Mucosa of descending colon (tissue), 3 donors: ENCODE data around the gene CHRM5. TPM values are rescaled to one million over a fixed set of nuclear protein-coding genes. Genes with fewer than 3 reads are reported as not detected.

Source experiments
- ATAC-seq: fragments of 200-7000 bp; cut with Tn5 transposase; one replicate; pipeline ENCODE4 v1.9.1; 2020; ENCODE audit warnings: mild to moderate bottlenecking, moderate library complexity
- DNase-seq, 3 donors: peaks; one replicate each; pipeline ENCODE4 v3.0.0-alpha.2; 2020
- H3K36me3 ChIP-seq: fragments of 200-600 bp; one replicate; pipeline ENCODE4 v1.8.0; 2021; ENCODE audit warnings: low read depth, mild to moderate bottlenecking
- H3K4me1 ChIP-seq: fragments of 200-600 bp; one replicate; pipeline ENCODE4 v1.8.0; 2021; ENCODE audit warnings: low read depth, mild to moderate bottlenecking
- H3K4me3 ChIP-seq: fragments of 200-600 bp; one replicate; pipeline ENCODE4 v1.8.0; 2021; ENCODE audit warnings: mild to moderate bottlenecking
- H3K9me3 ChIP-seq: fragments of 200-600 bp; one replicate; pipeline ENCODE4 v1.8.0; 2021; ENCODE audit warnings: mild to moderate bottlenecking
- CTCF ChIP-seq: fragments of 200-600 bp; IDR thresholded peaks from one replicate; pipeline ENCODE4 v1.8.0; 2022; ENCODE audit warnings: antibody characterized with exemption, mild to moderate bottlenecking
- intact Hi-C, 2 donors: fragments of 100-400 bp; cut with DNase I in 1 of 2; cut with micrococcal nuclease in 1 of 2; formaldehyde crosslinking; loops; one replicate each; pipeline versions ENCODE4 v1.11.0 to v1.11.1; 2022; cut with DNase I, micrococcal nuclease
- total RNA-seq, 3 donors: library from RNA; stranded (reverse); fragmentation: NEBNext Ultra II Directional in 2 of 3; extraction: Animal tissue kit (Norgen Biotek cat#: 25700) in 2 of 3; gene quantifications; one replicate each; pipeline versions ENCODE4 v1.2.1 to v1.2.4, GENCODE V29; 2021 to 2023
- donor health status: DM: no; HTN: no; CAD: no; lungs with moderate emphysema.
- donor health status: DM: no; HTN: no; CAD: no.
- donor health status: DM: no; HTN: yes; CAD: no.

The CHRM5 gene
- total RNA-seq, 3 donors from 2014 or later, result not detected

GRCh38 chr15:33971811-33972210 is 3.5 kb downstream of the CHRM5 start:
- intact Hi-C loops, result no loop called here
- ATAC-seq (no peak), DNase-seq (no peak)
- TF ChIP-seq CTCF, result no peak
- Histone ChIP-seq H3K36me3 (no peaks in the 10 kb centered on the region), H3K9me3 (no peaks in the 10 kb centered on the region), H3K4me3 (no peak overlapping the region), H3K4me1 (no peaks in the 10 kb centered on the region)

GRCh38 chr15:33975022-33975565 is 6.8 kb downstream of the CHRM5 start:
- Histone ChIP-seq H3K4me3 (no peak overlapping the region), H3K36me3 (no peaks in the 10 kb centered on the region), H3K9me3 (no peaks in the 10 kb centered on the region), H3K4me1 (no peaks in the 10 kb centered on the region)
- no peak for TF ChIP-seq CTCF
- intact Hi-C loops, result no loop called here
- ATAC-seq (no peak), DNase-seq (no peak)

GRCh38 chr15:33980159-33980558 is 11.9 kb downstream of the CHRM5 start:
- no peak for DNase-seq
- ATAC-seq, result no peak
- H3K4me1 ChIP-seq, result no peaks in the 10 kb centered on the region
- H3K4me3 ChIP-seq, result no peak overlapping the region
- TF ChIP-seq CTCF, result no peak
- H3K36me3 ChIP-seq, result no peaks in the 10 kb centered on the region
- intact Hi-C loops, result no loop called here
- no peaks in the 10 kb centered on the region for H3K9me3 ChIP-seq

- no peaks in the 10 kb centered on the region for H3K9me3 ChIP-seq
- H3K4me3 ChIP-seq, result no peak overlapping the region
- ATAC-seq (no peak), DNase-seq (no peak)
- H3K36me3 ChIP-seq, result no peaks in the 10 kb centered on the region
- intact Hi-C loops, result no loop called here
- H3K4me1 ChIP-seq, result no peaks in the 10 kb centered on the region
- no peak for TF ChIP-seq CTCF
Observed at GRCh38 chr15:33982516-33982915, 14.2 kb downstream of the CHRM5 start.

GRCh38 chr15:33985287-33985686 is 17.0 kb downstream of the CHRM5 start:
- intact Hi-C loops, result no loop called here
- TF ChIP-seq CTCF, result no peak

GRCh38 chr15:33985751-33986150 is 17.5 kb downstream of the CHRM5 start:
- Histone ChIP-seq H3K9me3 (no peaks in the 10 kb centered on the region), H3K36me3 (no peaks in the 10 kb centered on the region), H3K4me3 (no peak overlapping the region), H3K4me1 (no peaks in the 10 kb centered on the region)
- DNase-seq (no peak), ATAC-seq (no peak)
- no peak for TF ChIP-seq CTCF
- intact Hi-C loops, result no loop called here

More at GRCh38 chr15:33985287-33985686, 17.0 kb downstream of the CHRM5 start:
- Histone ChIP-seq H3K9me3 (no peaks in the 10 kb centered on the region), H3K4me1 (no peaks in the 10 kb centered on the region), H3K36me3 (no peaks in the 10 kb centered on the region), H3K4me3 (no peak overlapping the region)
- ATAC-seq (no peak), DNase-seq (no peak)
